ENCODE results near the gene SLMAP. TPM values are rescaled to one million over a fixed set of nuclear protein-coding genes. Genes with fewer than 3 reads are reported as not detected.

Gene SLMAP
- total and polyA plus RNA-seq, 2 of the 13 experiments (the other 11 are each of a cell fraction or from before 2014, with no cell fraction given): 24.0 to 48.3 TPM

GRCh38 chr3:57794501-57794900 lies 38.4 kb downstream of the SLMAP start (continued):
- TF ChIP-seq AKNA (CRISPR knock-in tag; IDR thresholded peaks at IDR 0.05; ENCODE audit: borderline replicate concordance): no peak
- no peak for TF ChIP-seq DR1 (CRISPR knock-in tag; IDR thresholded peaks at IDR 0.05)
- no peak for TF ChIP-seq HIVEP1 (CRISPR knock-in tag; IDR thresholded peaks at IDR 0.05)
- TF ChIP-seq CSRNP2 (CRISPR knock-in tag; conservative IDR thresholded peaks at IDR 0.05; ENCODE audit: low read depth): no peak
- TF ChIP-seq ZHX1 (CRISPR knock-in tag; IDR thresholded peaks at IDR 0.05; ENCODE audit: low read depth): no peak
- no peak for TF ChIP-seq NFYC (CRISPR knock-in tag; IDR thresholded peaks at IDR 0.05)
- TF ChIP-seq TBX2 (CRISPR knock-in tag; IDR thresholded peaks at IDR 0.05; ENCODE audit: borderline replicate concordance): no peak
